ENCODE data around the gene SORCS2.

DNA sequence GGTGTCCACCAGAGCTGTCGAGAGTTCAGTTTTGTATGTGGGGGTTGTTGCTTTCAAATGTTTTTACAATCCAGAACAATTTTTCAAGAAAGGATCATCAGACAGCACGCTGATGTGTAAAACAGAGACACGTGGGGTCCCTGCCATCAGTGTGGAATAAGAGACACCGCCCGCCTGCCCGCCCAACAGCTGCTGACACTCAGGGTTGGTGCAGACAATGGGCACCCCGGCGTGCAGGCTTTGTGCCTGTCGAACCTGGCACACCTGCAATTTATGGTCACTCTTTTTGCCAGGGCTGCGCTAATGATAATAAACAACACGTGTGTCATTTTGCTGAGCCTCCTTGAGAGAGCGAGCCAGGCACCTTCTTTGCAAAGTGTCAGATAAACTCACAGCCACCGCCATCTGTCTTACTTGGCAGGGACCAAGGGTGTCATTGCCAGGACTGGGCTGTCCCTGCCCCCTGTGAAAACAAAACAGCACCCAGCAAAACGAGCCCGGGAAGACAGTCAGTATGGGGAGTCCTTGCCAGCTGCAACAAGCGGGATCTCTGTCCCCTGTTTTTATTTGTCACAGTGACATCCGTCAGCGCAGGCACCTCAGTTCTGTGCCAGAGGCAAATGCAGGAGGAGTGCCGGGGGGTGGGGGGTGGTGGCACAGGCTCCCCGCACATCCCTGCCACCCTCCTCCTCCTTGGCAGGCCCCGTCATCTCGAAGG, 173.3 kb downstream of the SORCS2 start:
- TF ChIP-seq, protein P1, sequence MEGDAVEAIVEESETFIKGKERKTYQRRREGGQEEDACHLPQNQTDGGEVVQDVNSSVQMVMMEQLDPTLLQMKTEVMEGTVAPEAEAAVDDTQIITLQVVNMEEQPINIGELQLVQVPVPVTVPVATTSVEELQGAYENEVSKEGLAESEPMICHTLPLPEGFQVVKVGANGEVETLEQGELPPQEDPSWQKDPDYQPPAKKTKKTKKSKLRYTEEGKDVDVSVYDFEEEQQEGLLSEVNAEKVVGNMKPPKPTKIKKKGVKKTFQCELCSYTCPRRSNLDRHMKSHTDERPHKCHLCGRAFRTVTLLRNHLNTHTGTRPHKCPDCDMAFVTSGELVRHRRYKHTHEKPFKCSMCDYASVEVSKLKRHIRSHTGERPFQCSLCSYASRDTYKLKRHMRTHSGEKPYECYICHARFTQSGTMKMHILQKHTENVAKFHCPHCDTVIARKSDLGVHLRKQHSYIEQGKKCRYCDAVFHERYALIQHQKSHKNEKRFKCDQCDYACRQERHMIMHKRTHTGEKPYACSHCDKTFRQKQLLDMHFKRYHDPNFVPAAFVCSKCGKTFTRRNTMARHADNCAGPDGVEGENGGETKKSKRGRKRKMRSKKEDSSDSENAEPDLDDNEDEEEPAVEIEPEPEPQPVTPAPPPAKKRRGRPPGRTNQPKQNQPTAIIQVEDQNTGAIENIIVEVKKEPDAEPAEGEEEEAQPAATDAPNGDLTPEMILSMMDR (IDR thresholded peaks at IDR 0.05; ENCODE audit: low read depth, low read length): no peak
- TF ChIP-seq EZH2phosphoT487 (IDR thresholded peaks at IDR 0.05; ENCODE audit: low read depth): no peak
